Measurements from ENCODE around the gene PAX9.
"Not testable (repeated sequence)": the region's sequence is repeated elsewhere in the genome, so short reads cannot be mapped to it uniquely, and the experiment has no call there.

Gene PAX9

DNA sequence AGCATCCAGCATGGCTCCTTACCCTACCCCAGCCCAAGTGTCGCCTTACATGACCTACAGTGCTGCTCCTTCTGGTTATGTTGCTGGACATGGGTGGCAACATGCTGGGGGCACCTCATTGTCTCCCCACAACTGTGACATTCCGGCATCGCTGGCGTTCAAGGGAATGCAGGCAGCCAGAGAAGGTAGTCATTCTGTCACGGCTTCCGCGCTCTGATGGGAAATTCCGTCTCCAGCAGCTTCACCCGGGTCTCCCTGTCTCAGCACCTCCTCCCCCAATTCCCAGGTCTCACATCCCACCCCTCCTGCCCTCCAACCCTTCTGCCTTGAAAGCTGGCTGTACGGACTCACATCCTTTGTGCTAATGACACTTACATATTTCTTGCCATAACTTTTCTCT lies 14.6 kb downstream of the PAX9 start:
- peak; percentile 79 for DNase-seq

DNA sequence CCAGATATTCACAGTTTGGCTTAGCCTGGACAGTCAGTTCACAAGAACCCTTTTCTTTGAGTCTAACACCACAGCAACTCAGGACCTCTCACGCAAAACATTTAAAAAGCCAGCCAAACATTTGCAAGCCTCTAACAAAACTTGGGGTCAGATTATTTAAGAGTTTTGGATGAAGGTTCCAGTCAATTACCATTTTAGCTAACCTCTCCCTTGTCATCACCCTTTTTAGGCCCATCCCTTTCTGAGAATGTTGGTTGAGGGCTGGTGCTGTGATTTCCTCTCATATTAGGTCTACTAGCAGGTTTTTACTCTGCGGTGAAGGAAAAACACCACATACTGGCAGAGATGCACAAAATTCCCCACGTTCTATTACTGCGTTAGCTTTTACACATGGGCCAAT lies 20.7 kb downstream of the PAX9 start:
- DNase-seq = no peak

DNA sequence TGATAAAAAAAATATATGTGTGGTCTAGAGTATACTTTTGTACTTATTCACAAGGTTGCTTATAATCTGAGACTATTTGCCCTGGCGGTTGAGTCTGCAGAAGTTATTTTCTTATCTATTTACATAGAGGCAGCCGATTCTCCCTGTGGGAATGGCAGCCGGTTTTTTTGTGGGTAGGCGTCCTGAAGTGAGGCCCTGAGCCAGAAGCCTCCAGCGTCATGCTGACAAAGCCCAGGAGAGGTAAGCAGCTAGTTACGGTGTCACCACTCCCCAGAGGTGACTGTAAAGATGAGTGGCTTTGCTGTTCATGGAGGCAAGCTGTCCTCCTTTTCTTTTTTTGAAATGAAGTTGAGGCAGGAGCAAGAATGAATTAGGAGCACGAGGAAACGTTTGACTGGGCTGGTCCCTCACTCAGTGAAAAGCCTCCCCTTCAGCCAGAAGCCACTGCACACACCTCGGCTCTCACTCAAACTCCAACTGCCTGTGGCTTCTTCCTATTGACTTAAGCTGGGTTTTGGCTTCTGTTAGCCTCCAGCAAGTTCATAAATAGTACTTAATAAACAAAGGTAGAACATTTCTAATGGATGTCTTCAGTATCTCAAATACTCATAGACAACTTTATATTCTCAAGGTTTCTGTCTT lies 21.5 kb downstream of the PAX9 start:
- DNase-seq = peak; percentile 89

DNA sequence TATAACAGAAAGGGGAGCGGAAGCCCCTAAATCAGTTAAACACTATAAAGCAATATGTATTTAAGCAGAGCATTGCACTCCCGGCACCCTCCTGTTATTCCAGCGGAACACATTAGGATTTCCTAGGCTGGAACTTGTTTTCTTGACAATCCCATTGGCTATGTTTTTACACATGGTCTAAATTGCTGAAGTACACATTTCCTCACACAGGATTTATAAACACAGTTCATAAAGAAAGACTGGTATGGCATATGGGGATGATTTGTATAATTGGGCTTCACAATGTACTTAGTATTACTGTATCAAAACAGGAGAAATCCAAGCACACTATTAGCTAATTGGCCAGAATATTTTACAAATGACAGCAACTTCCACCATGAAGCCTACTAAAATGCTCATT lies 23.3 kb downstream of the PAX9 start:
- no peak for DNase-seq

DNA sequence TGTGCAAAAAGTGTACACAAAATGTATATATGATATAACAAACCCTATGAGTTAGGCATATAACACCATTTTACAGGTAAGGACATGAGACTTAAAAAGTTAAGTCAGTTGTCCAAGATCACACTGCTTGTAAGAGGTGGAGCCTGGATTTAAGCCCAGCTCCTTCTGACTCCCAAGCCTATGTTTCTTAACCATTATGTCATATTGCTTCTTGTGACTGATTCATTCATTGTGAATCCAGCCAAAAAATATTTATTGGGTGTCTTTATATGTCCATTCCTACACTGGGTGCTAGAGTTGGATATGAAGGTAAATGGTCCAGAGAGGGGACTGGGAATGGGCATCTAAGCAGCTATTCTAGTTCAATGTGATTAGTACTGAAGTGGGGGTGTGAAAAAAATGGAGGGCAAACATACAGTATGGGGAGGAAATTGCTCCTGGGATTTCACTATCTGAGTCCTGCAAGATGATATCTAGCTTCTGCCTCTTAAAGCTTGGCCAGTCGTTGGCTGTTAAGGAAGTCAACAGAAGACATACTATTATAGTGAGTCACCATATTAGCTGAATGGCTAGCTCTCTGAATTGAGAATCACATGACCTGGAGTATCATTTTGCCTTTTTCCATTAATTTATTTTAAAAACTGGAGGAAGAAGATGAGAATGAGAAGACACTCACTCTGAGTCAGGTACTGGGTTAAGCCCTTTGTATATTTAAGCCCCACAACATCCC lies 28.8 kb downstream of the PAX9 start:
- DNase-seq = no peak

DNA sequence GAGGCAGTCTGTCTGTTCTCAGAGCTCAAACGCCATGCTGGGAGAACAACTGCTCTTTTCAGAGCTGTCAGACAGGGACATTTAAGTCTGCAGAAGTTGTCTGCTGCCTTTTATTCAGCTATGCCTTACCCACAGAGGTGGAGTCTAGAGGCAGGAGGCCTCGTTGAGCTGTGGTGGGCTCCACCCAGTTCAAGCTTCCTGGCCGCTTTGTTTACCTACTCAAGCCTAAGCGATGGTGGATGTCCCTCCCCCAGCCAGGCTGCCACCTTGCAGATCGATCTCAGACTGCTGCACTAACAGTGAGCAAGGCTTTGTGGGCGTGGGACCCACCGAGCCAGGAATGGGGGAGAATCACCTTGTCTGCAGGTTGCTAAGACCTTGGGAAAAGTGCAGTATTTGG lies 37.8 kb downstream of the PAX9 start:
- not testable (repeated sequence) for DNase-seq

DNA sequence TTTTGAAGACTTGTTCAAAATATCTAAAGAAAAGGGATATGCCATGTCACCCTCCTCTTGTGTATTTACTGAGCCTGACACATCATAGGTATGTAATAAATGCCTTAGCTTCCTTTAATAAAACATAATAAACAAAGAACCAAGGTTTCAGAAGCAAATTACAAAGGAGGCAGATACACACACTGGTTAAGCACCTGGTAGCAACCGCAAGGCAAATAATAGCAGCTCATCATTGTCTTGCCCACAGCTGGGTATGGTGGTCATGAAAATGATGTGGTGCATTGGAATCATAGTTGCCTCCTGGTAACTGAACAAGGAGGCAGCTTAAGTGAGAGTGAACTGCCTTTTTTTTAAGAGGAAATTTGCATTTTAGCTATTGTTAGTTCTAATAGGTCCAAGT lies 39.0 kb downstream of the PAX9 start:
- DNase-seq = no peak

DNA sequence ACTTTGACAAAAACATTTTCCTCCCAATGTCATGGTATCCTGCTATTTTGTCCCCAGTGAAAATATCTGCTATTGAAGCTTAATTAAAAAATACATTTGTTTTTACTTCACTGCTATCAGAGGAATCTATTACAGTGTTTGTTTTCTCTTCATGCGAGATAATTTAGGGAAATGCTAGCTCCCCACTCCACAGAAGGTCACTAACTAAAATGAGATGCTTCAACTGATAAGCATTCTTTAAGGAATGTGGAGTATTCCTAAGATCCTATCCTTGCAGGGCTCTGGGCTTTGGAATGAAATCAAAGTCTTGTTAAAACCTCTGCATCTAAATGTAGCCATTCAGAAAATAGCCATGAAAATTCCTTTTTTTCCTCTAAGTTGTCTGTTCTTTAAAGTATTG lies 39.5 kb downstream of the PAX9 start:
- DNase-seq = no peak

DNA sequence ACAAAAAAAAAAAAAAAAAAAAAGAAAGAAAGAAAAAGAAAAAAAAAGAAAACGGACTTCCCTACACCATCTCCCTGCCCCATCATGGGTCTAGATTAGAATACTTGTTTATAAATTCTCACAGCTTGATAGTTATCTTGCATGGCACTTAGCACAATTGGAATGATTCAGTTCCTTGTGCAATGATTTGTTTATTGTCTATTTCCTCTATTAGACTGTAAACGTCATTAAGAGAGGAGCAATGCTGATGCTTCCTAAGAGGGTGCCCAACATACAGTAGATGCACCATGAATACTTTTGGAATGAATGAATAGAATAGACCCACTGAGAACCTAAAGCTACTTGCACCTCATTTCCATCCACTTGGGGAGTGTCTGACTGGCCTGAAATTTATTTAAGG lies 40.8 kb downstream of the PAX9 start:
- no peak for DNase-seq

DNA sequence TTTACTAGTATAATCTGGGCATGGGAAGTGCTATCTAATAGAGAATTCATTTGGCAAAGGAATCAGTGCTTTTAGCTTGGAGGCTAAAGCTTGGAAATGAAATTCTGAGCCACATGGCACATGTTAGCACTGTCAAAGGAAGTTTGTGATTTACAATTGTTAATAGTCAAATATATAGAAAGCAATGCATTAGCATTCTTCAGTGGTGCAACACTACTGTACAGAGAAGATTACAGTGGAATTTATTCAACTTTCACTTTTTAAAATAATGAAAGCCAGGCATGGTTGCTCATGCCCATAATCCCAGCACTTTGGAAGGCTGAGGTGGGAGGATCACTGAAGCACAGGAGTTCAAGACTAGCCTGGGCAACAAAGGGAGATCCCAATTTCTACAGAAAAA lies 45.9 kb downstream of the PAX9 start:
- no peak for DNase-seq

DNA sequence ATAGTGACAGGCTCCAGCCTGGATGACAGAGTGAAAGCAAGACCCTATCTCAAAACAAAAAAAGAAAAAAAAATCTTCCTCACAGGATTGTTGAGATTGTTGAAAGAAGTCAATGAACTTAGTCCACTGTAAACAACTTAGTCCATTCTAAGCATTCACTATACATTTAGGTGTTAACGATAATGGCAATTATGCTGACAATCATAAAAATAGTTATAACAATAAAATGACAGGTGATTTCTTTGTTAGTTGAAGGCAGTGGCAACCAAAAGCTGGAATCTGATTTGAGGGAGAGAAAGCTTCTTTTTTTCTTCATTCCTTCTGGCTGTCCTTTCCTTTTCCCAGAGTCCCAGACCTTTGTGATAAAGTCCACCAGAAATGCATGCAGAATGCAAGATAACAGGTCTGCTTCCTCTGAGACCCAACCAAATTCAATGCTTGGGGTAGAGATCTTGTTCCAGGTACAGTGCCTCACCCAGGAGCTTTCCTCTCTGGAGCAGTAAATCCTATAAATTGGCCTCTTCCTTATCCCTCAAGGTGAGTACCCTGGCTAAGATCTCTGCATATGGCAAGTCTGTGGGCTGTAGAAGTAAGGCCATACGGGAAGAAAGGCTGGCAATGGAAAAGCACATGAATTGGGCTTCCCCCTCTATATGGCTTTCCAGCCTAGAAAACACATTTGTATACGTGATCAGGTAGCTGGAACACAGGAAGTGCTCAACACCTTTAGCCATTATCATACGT lies 52.5 kb downstream of the PAX9 start:
- no peak for DNase-seq

DNA sequence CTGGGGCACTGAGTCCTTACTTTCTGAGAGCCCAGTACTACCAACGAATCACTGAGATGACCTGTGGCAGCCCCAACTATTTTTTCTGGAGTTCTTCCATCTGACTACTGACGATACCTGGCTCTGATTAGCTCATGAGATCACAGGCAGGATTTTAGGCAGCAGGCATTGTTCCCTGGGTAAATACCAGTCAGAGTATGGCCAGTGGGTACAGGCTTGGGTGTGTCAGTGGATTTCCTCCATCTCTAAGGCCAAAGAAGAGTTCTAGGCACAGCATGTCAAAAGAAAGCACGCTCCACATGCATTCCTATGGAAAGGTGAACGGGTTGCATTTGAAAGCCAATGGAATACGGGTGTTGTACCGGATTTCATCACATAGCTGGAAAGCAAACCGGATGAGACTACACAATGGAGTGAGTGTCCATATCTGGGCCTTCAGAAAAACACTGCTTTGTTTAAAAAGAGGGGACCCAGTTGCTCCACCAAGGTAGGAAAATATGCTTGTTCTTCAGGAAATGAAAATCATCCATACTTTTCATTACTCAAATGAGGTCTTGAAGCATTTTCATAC lies 55.0 kb downstream of the PAX9 start:
- DNase-seq = no peak

DNA sequence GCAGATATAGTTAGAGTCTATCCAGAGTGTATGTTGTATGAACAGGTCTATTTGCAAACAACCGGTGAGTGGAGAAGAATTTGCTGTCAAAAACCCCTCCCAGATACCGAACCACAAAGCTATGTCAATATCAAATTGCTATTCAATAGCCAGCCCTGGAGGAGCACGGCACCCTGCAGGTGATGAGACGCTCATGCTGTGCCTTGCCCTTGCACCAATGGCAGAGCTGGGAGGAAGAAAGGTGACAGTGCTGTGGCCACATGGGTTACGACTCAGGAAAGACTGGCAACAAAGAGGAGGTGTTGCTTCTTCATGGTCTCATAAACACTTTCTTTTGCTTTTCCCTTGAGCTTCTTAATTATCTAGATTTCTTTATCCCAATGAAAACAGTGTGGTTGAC lies 55.7 kb downstream of the PAX9 start:
- DNase-seq = no peak

DNA sequence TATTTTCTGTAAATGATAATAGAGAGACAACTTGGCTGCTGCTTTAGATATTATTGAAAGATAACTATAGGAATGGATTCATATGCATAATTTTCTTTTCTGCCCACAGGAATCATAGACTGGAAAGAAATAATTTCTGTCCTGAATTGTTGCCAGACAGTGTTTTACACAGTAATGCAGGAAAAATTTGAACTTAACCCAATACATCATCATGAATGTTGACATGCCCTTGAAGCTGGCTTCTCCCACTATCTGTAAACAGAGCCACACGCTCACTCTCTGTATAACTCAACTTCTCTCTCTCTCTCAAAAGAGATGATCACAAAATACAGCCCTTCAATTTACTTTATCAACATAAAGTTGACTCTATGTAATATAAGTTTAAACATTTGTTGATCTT lies 56.6 kb downstream of the PAX9 start:
- no peak for DNase-seq

DNA sequence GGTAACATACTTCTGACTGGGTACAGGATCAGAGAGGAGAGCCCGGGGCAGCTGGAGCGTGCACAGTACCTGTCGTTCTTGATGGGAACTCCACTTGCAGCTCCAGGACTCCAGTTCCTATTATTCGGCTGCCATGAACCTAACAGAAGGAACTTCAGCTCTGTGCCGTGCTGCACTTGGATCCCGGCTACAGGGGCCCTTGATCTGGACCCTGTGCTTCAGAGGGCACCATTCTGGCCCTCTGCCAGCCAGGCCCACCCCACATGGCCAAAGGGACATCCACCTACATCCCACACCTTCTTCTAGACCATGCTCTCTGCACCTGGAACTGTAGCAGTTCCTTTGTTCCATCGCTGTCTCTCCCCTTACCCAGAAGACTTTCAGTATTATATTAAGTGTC lies 58.2 kb downstream of the PAX9 start:
- DNase-seq = no peak

DNA sequence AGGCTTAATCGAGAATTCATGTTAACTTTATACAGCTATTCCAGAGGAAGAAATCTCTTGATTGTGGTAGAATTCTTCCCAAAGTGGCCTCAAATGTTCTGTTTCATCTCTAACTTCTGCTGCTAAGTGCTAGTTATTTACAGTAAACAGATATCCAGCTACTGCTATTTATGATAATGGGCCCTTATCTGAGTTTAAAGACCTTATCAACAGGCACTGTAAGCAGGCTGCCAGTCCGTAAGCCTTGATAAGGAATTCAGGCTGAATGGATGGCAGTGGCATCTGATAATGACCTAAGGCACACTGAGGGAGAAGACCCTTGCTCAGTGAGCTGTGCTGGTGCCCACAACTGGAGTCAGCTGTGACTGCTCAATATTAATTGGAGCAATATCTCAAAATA lies 59.0 kb downstream of the PAX9 start:
- DNase-seq = no peak

DNA sequence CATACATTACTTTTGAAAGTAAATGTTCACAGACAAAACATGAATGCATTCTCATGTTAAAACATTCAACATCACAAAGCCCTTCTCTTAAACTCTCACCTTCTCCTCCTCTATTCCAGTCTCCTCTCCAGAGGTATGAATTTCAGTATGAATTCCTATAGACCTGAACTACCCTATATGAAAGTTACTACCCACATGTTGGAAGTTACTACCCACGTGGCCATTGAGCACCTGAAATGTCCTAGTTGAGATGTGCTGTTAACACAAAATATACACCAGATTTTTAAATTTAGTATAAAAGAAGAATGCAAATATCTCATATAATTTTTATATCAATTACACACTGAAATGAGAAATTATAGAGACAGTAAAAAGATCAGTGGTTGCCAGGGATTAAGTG lies 60.2 kb downstream of the PAX9 start:
- DNase-seq = no peak

DNA sequence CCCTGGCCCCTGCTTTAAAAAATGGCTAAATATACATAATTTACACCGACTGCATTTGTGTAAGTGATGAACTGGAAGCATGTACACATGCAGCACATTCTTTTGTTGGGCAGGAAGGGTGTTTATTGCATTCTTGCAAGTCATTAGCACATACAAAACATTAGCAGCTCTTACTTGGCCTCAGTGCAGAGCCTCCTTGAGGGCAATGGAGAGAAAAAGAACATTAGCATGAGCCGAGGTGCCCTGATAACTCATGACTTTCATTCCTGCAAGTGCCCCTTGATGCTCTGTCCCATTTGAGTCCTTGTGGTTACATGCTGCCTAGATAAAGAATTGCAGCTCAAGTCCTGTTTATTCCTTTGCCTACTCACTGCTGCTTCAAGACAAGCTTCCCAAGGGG lies 61.9 kb downstream of the PAX9 start:
- DNase-seq = no peak

DNA sequence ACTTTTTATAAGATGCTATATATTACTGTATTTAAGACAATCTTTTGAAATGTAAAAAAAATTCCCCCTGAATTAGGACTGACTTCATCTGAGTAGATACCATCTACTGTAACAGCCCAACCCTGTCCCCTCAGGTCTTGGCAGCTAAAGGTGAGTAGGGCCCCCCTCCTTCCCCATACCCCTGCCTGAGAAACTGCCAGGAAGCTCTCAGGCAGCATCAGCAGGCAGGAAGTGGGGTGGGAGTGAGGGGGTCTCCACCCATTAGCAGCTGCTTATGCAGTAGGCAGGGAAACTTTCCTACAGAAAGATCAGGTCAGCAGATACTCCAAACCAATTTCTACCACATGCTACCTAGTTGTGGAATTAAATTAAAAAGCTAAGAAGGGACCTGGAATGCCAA lies 62.5 kb downstream of the PAX9 start:
- no peak for DNase-seq

DNA sequence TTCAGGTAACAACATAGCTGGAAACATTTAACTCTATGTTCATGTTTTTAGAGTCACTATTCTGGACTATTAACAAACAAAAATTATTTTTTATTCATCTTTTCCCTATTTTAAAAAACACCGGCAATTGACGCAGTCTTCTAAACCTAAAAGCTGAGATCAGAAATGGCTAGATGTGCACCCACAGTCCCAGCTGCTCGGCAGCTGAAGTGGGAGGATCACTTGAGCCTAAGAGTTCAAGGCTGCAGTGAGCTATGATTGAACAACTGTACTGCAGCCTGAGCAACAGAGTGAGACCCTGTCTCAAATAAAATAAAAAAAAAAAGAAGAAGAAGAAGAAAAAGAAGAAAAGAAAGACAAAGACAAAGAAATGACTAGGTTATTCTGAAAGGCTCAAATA lies 64.5 kb downstream of the PAX9 start:
- no peak for DNase-seq

All from DMS79 (cell line).